Measurements from ENCODE around the gene PRELP. TPM values are rescaled to one million over a fixed set of nuclear protein-coding genes. Genes with fewer than 3 reads are reported as not detected.

PRELP gene
- total RNA-seq, 1 experiment from 2014 or later: not detected

DNA sequence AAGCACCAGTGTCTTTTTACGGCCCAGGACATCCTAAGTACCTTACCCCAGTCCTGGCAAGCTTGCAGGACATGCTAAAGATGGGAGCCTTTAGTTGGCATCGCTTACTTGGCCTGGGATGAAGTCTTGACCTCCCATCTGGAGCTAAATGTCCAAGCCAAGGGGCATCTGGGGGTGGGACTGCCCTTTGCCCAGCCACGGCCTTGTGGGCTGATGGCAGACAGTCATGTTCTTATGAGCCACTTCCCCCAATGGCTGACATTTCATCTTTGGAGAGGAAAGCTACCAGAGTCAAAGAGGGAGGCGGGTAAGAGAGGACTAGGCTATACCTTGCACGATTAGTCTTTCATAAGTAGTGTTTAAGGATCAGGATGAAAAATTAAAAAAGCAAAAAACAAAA lies 50.5 kb downstream of the PRELP start:
- ChIA-PET POLR2A (no interaction called here), CTCF (no interaction called here)
- DNase-seq (ENCODE audit: low read depth, low spot score) (no peak), ATAC-seq (no peak)
- no peaks in the 10 kb centered on the region for H3K4me1 ChIP-seq (ENCODE audit: control insufficient read depth, insufficient read depth, low read length)
- H3K27me3 ChIP-seq (ENCODE audit: control insufficient read depth, insufficient read depth, low read length): no peaks in the 10 kb centered on the region
- no peak overlapping the region for H3K4me3 ChIP-seq (ENCODE audit: low read depth in 2 of 2, low read length in 2 of 2)
- in situ Hi-C loops (cut with HindIII; ENCODE audit: low pct_unique_long_range_greater_than_20kb, low sequenced_read_pairs): no loop called here
- TF ChIP-seq, protein P1, sequence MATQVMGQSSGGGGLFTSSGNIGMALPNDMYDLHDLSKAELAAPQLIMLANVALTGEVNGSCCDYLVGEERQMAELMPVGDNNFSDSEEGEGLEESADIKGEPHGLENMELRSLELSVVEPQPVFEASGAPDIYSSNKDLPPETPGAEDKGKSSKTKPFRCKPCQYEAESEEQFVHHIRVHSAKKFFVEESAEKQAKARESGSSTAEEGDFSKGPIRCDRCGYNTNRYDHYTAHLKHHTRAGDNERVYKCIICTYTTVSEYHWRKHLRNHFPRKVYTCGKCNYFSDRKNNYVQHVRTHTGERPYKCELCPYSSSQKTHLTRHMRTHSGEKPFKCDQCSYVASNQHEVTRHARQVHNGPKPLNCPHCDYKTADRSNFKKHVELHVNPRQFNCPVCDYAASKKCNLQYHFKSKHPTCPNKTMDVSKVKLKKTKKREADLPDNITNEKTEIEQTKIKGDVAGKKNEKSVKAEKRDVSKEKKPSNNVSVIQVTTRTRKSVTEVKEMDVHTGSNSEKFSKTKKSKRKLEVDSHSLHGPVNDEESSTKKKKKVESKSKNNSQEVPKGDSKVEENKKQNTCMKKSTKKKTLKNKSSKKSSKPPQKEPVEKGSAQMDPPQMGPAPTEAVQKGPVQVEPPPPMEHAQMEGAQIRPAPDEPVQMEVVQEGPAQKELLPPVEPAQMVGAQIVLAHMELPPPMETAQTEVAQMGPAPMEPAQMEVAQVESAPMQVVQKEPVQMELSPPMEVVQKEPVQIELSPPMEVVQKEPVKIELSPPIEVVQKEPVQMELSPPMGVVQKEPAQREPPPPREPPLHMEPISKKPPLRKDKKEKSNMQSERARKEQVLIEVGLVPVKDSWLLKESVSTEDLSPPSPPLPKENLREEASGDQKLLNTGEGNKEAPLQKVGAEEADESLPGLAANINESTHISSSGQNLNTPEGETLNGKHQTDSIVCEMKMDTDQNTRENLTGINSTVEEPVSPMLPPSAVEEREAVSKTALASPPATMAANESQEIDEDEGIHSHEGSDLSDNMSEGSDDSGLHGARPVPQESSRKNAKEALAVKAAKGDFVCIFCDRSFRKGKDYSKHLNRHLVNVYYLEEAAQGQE (IDR thresholded peaks at IDR 0.05; ENCODE audit: insufficient read depth in 1 of 2, low read depth in 2 of 2, low read length in 1 of 2): no peak
- TF ChIP-seq, protein P2, sequence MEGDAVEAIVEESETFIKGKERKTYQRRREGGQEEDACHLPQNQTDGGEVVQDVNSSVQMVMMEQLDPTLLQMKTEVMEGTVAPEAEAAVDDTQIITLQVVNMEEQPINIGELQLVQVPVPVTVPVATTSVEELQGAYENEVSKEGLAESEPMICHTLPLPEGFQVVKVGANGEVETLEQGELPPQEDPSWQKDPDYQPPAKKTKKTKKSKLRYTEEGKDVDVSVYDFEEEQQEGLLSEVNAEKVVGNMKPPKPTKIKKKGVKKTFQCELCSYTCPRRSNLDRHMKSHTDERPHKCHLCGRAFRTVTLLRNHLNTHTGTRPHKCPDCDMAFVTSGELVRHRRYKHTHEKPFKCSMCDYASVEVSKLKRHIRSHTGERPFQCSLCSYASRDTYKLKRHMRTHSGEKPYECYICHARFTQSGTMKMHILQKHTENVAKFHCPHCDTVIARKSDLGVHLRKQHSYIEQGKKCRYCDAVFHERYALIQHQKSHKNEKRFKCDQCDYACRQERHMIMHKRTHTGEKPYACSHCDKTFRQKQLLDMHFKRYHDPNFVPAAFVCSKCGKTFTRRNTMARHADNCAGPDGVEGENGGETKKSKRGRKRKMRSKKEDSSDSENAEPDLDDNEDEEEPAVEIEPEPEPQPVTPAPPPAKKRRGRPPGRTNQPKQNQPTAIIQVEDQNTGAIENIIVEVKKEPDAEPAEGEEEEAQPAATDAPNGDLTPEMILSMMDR (IDR thresholded peaks at IDR 0.05): no peak
- TF ChIP-seq POLR2AphosphoS5 (IDR thresholded peaks at IDR 0.05; ENCODE audit: low read depth, low read length) (no peak), SIN3A (IDR thresholded peaks at IDR 0.05; ENCODE audit: borderline replicate concordance, insufficient read depth, low read depth, low read length) (no peak), TCF7L2 (IDR thresholded peaks at IDR 0.05; ENCODE audit: low read depth, low read length) (no peak)
- intact Hi-C loops (cut with micrococcal nuclease; ENCODE audit: unreplicated experiment): no loop called here
- no peaks in the 10 kb centered on the region for H3K9me3 ChIP-seq (ENCODE audit: control insufficient read depth, insufficient read depth, low read depth, low read length)
- H3K36me3 ChIP-seq (ENCODE audit: control insufficient read depth, insufficient read depth, low read length): no peaks in the 10 kb centered on the region
- no TSS peak for BruUV-seq (replicated peaks)
- H3K27ac ChIP-seq (ENCODE audit: low read length): no peak overlapping the region

DNA sequence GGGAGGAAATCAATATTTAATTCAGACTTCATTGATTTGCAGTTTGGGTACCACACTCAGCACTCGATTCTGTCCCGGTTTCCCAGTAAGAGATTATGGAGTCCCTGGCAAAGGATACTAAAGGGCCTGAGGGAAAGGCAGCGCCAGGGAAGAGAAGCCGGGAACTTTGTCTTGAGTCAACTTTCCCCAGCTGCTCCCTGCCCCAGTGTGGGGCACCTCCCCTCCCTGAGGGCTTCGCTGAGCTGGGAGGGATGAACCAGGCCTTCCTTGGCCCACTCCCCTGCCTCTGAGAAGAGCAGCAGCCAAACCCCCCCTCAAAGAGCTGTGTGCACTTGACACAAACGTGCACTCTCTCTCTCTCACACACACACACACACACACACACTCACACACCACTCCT lies 51.0 kb downstream of the PRELP start:
- Histone ChIP-seq H3K27me3 (ENCODE audit: control insufficient read depth, insufficient read depth, low read length) (no peaks in the 10 kb centered on the region), H3K9me3 (ENCODE audit: control insufficient read depth, insufficient read depth, low read depth, low read length) (no peaks in the 10 kb centered on the region), H3K4me1 (ENCODE audit: control insufficient read depth, insufficient read depth, low read length) (no peaks in the 10 kb centered on the region), H3K36me3 (ENCODE audit: control insufficient read depth, insufficient read depth, low read length) (no peaks in the 10 kb centered on the region), H3K27ac (ENCODE audit: low read length) (no peak overlapping the region), H3K4me3 (ENCODE audit: low read depth in 2 of 2, low read length in 2 of 2) (no peak overlapping the region)
- in situ Hi-C loops (cut with HindIII; ENCODE audit: low pct_unique_long_range_greater_than_20kb, low sequenced_read_pairs) (no loop called here), intact Hi-C loops (cut with micrococcal nuclease; ENCODE audit: unreplicated experiment) (no loop called here)
- CTCF ChIA-PET: no interaction called here
- BruUV-seq (replicated peaks): no TSS peak
- TF ChIP-seq TCF7L2 (IDR thresholded peaks at IDR 0.05; ENCODE audit: low read depth, low read length) (no peak), SIN3A (IDR thresholded peaks at IDR 0.05; ENCODE audit: borderline replicate concordance, insufficient read depth, low read depth, low read length) (no peak), POLR2AphosphoS5 (IDR thresholded peaks at IDR 0.05; ENCODE audit: low read depth, low read length) (no peak)
- TF ChIP-seq, protein P1 (IDR thresholded peaks at IDR 0.05; ENCODE audit: insufficient read depth in 1 of 2, low read depth in 2 of 2, low read length in 1 of 2): no peak
- TF ChIP-seq, protein P2 (IDR thresholded peaks at IDR 0.05): no peak
- peak; percentile 62 for ATAC-seq
- POLR2A ChIA-PET: interaction anchor here (0.6 kb wide), 1 partner anchor 210 kb away, joined by 3 read pairs; no protein-coding TSS in a partner anchor
- no peak for DNase-seq (ENCODE audit: low read depth, low spot score)
